CD14-positive monocyte (primary cell): ENCODE results near the gene VTI1A. TPM values are rescaled to one million over a fixed set of nuclear protein-coding genes. Genes with fewer than 3 reads are reported as not detected.
A peak's percentile ranks its signal among the peaks of the same experiment; 100 is the strongest.

Source experiments
- DNase-seq, 3 donors: peaks; one replicate each; pipeline ENCODE4 v3.0.0-alpha.2; 2011 to 2022
- H2AFZ ChIP-seq: 2 replicates; pipeline ENCODE4 v1.6.0; 2012; ENCODE audit warnings: mild to moderate bottlenecking, low read depth, low read length, inconsistent platforms; ENCODE audit not compliant: insufficient read depth, poor library complexity, severe bottlenecking
- H3K27ac ChIP-seq, 2 donors: 1 replicate in 1 of 2; 2 replicates in 1 of 2; pipeline ENCODE4 v1.5.1; 2012 to 2013; ENCODE audit warnings: low read length in 2 of 2, control low read depth in 1 of 2, inconsistent platforms in 1 of 2, low read depth in 1 of 2, mild to moderate bottlenecking in 1 of 2
- H3K27me3 ChIP-seq, 2 donors: one replicate each; pipeline versions ENCODE4 v1.6.0 to v1.6.1; 2011 to 2013; ENCODE audit warnings: low read length in 2 of 2; ENCODE audit not compliant: control insufficient read depth in 2 of 2, insufficient read depth in 2 of 2
- H3K36me3 ChIP-seq, 2 donors: replicated peaks in 1 of 2; 1 replicate in 1 of 2; 2 replicates in 1 of 2; pipeline versions ENCODE4 v1.5.1 to v1.6.1; 2012 to 2013; ENCODE audit warnings: low read length in 2 of 2, control low read depth in 1 of 2, inconsistent platforms in 1 of 2, mild to moderate bottlenecking in 1 of 2; ENCODE audit not compliant: insufficient read depth in 2 of 2, control insufficient read depth in 1 of 2
- H3K4me1 ChIP-seq, 2 donors: 1 replicate in 1 of 2; 2 replicates in 1 of 2; pipeline versions ENCODE4 v1.5.1 to v1.6.1; 2012 to 2013; ENCODE audit warnings: low read length in 2 of 2, control low read depth in 1 of 2, inconsistent platforms in 1 of 2, mild to moderate bottlenecking in 1 of 2, moderate library complexity in 1 of 2; ENCODE audit not compliant: insufficient read depth in 2 of 2, control insufficient read depth in 1 of 2
- H3K4me2 ChIP-seq: replicated peaks from 2 replicates; pipeline ENCODE3; 2012; ENCODE audit warnings: low read length, moderate library complexity, mild to moderate bottlenecking; ENCODE audit not compliant: poor library complexity, severe bottlenecking; ENCODE audit errors: extremely low read depth
- H3K4me3 ChIP-seq, 3 experiments: fragments of 200-600 bp in 1 of 3; sonication (generic) in 1 of 3; replicated peaks in 1 of 3; 1 replicate in 2 of 3; 2 replicates in 1 of 3; pipeline ENCODE4 v1.5.1; 2011 to 2013; ENCODE audit warnings: low read length in 3 of 3, mild to moderate bottlenecking in 3 of 3, control low read depth in 2 of 3, low read depth in 2 of 3, inconsistent platforms in 1 of 3, moderate library complexity in 1 of 3
- H3K79me2 ChIP-seq: 2 replicates; pipeline ENCODE4 v1.6.0; 2012; ENCODE audit warnings: mild to moderate bottlenecking, control low read depth, inconsistent platforms, low read length, moderate library complexity; ENCODE audit not compliant: insufficient read depth
- H3K9ac ChIP-seq: 2 replicates; pipeline ENCODE4 v1.6.0; 2017; ENCODE audit warnings: low read length, mild to moderate bottlenecking; ENCODE audit not compliant: insufficient read depth, poor library complexity, severe bottlenecking
- H3K9me3 ChIP-seq, 2 donors: replicated peaks in 1 of 2; 1 replicate in 1 of 2; 2 replicates in 1 of 2; pipeline versions ENCODE4 v1.5.1 to v1.6.1; 2012 to 2013; ENCODE audit warnings: low read length in 2 of 2, control low read depth in 1 of 2; ENCODE audit not compliant: control insufficient read depth in 1 of 2, insufficient read depth in 1 of 2
- H4K20me1 ChIP-seq: 2 replicates; pipeline ENCODE4 v1.6.0; 2012; ENCODE audit warnings: mild to moderate bottlenecking, low read length, control low read depth, moderate library complexity; ENCODE audit not compliant: insufficient read depth
- H3K27ac Mint-ChIP-seq, 7 donors: one replicate each; pipeline ENCODE4 v1.8.0; 2020; ENCODE audit warnings: mild to moderate bottlenecking in 7 of 7, mixed read lengths in 7 of 7, moderate library complexity in 6 of 7, inconsistent platforms in 2 of 7
- H3K27me3 Mint-ChIP-seq, 3 donors: one replicate each; pipeline ENCODE4 v1.8.0; 2021 to 2022; ENCODE audit warnings: low read depth in 3 of 3, mild to moderate bottlenecking in 3 of 3, mixed read lengths in 3 of 3, moderate library complexity in 3 of 3, inconsistent platforms in 1 of 3
- H3K36me3 Mint-ChIP-seq, 2 donors: one replicate each; pipeline ENCODE4 v1.8.0; 2020; ENCODE audit warnings: mixed read lengths in 2 of 2, inconsistent platforms in 1 of 2, mild to moderate bottlenecking in 1 of 2
- H3K4me1 Mint-ChIP-seq: one replicate; pipeline ENCODE4 v1.8.0; 2020; ENCODE audit warnings: mild to moderate bottlenecking, mixed read lengths
- H3K4me3 Mint-ChIP-seq, 2 donors: one replicate each; pipeline ENCODE4 v1.8.0; 2020; ENCODE audit warnings: mild to moderate bottlenecking in 2 of 2, mixed read lengths in 2 of 2, moderate library complexity in 1 of 2
- H3K9me3 Mint-ChIP-seq, 7 donors: one replicate each; pipeline ENCODE4 v1.8.0; 2020 to 2022; ENCODE audit warnings: mixed read lengths in 7 of 7, mild to moderate bottlenecking in 6 of 7, moderate library complexity in 6 of 7, inconsistent platforms in 2 of 7
- WGBS: methylation state at CpG from one replicate; pipeline ENCODE4 v1.1.5; 2013; ENCODE audit warnings: missing lambda C conversion rate; ENCODE audit not compliant: insufficient coverage; 5-methylcytosine and 5-hydroxymethylcytosine counted together
- intact Hi-C, 2 donors: fragments of 100-400 bp; cut with micrococcal nuclease; formaldehyde crosslinking; loops; one replicate each; pipeline versions ENCODE4 v1.15.0 to v1.15.1; 2023
- polyA plus RNA-seq, 3 donors: library from polyadenylated mRNA; depleted of rRNA in 1 of 3; unstranded in 2 of 3; stranded (reverse) in 1 of 3; fragments of 300-500 nt in 2 of 3; fragments of >200 nt in 1 of 3; fragmentation: Illumina TruSeq in 2 of 3; gene quantifications; 1 replicate in 2 of 3; 2 replicates in 1 of 3; pipeline ENCODE4 v1.2.3, GENCODE V29; 2012 to 2021
- TF ChIP-seq, protein P1 (sequence below): fragments of 200-600 bp; IDR thresholded peaks from one replicate; pipeline ENCODE4 v1.8.0; 2022; ENCODE audit warnings: antibody characterized with exemption, mild to moderate bottlenecking

Gene VTI1A
- polyA plus RNA-seq, 3 donors = 23.6 to 25.4 (median 24.1) TPM

DNA sequence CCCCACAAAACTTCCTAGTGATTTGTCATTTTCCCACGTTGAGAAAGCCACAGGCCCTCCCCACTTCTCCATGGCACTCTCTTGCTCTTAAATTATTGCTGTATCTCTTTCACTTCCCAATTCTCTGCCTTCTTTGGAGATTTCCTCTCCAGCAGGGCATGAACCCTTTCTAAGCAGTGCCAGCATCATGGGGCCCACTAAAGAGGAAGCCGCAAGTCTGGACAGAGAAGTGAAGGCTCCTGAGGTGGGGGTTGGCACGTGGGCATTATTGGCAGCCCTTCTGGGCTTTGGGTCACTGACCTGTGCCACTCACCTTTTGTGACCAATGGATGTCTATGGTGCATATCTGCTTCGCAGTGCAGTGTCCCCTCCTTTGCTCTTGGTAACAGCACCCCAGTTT lies 405.3 kb downstream of the VTI1A start:
- no peak overlapping the region for H3K9ac ChIP-seq
- peaks cover 5 to 15% of the 10 kb centered on the region in 2 donors for H3K27me3 ChIP-seq
- no peak overlapping the region for H2AFZ ChIP-seq
- H3K36me3 ChIP-seq = no peaks in the 10 kb centered on the region
- peaks cover 10 to 23% (median 15%) of the 10 kb centered on the region in 7 donors for H3K9me3 Mint-ChIP-seq
- TF ChIP-seq, protein P1, sequence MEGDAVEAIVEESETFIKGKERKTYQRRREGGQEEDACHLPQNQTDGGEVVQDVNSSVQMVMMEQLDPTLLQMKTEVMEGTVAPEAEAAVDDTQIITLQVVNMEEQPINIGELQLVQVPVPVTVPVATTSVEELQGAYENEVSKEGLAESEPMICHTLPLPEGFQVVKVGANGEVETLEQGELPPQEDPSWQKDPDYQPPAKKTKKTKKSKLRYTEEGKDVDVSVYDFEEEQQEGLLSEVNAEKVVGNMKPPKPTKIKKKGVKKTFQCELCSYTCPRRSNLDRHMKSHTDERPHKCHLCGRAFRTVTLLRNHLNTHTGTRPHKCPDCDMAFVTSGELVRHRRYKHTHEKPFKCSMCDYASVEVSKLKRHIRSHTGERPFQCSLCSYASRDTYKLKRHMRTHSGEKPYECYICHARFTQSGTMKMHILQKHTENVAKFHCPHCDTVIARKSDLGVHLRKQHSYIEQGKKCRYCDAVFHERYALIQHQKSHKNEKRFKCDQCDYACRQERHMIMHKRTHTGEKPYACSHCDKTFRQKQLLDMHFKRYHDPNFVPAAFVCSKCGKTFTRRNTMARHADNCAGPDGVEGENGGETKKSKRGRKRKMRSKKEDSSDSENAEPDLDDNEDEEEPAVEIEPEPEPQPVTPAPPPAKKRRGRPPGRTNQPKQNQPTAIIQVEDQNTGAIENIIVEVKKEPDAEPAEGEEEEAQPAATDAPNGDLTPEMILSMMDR = no peak
- H3K4me1 Mint-ChIP-seq = peaks cover 61% of the 10 kb centered on the region
- peaks cover 48 to 63% of the 10 kb centered on the region in 2 donors for H3K4me1 ChIP-seq
- peak overlapping the region; percentile 13 to 84 for H3K4me3 Mint-ChIP-seq
- peak; percentile 89 to 96 (median 92) for DNase-seq
- WGBS = 25% methylated on average over 4 of the region's 4 CpGs
- peaks cover 22 to 32% of the 10 kb centered on the region in 2 donors for H3K36me3 Mint-ChIP-seq
- peak overlapping the region; percentile 63 for H3K4me2 ChIP-seq
- no peaks in the 10 kb centered on the region for H4K20me1 ChIP-seq
- peak overlapping the region in 1 of 2 donors; percentile 59 for H3K27ac ChIP-seq
- H3K27ac Mint-ChIP-seq = peak overlapping the region; percentile 90 to 99 (median 94)
- intact Hi-C loops = loop anchor here in 1 of 2 donors (1.0 to 10.0 kb wide), 3 partner anchors 37 to 242 kb away; partner anchors contain the start of gene TCF7L2
- peak overlapping the region in 1 of 3 experiments; percentile 43 for H3K4me3 ChIP-seq
- peaks cover 11% of the 10 kb centered on the region in 2 donors for H3K9me3 ChIP-seq
- H3K27me3 Mint-ChIP-seq = peaks cover 13 to 38% (median 31%) of the 10 kb centered on the region in 3 donors
- H3K79me2 ChIP-seq = no peaks in the 10 kb centered on the region

- TF ChIP-seq, protein P1 = no peak
- 90% methylated on average over 2 of the region's 4 CpGs for WGBS
- Histone ChIP-seq H3K36me3 (no peaks in the 10 kb centered on the region), H3K4me2 (no peak overlapping the region), H3K27me3 (peaks cover 5 to 15% of the 10 kb centered on the region in 2 donors), H2AFZ (no peak overlapping the region), H3K9me3 (no peaks in the 10 kb centered on the region), H4K20me1 (no peaks in the 10 kb centered on the region), H3K79me2 (no peaks in the 10 kb centered on the region), H3K4me3 (no peak overlapping the region), H3K27ac (no peak overlapping the region), H3K9ac (no peak overlapping the region), H3K4me1 (peaks cover 62 to 75% of the 10 kb centered on the region in 2 donors)
- Mint-ChIP-seq H3K27me3 (peaks cover 20 to 47% (median 42%) of the 10 kb centered on the region in 3 donors), H3K4me3 (peak overlapping the region in 1 of 2 donors; percentile 81), H3K36me3 (peaks cover 13 to 24% of the 10 kb centered on the region in 2 donors), H3K4me1 (peaks cover 65% of the 10 kb centered on the region), H3K27ac (peak overlapping the region in 2 of 7 donors; percentile 32 to 94), H3K9me3 (peaks cover 3 to 10% (median 5%) of the 10 kb centered on the region in 7 donors)
- DNase-seq = no peak
- intact Hi-C loops = loop anchor here in 1 of 2 donors (10.0 kb wide), 2 partner anchors 100 to 240 kb away; partner anchors contain the start of gene TCF7L2
Measured at GRCh38 chr10:112855134-112855533, 408.1 kb downstream of the VTI1A start.
